ENCODE results near the gene SYNJ1. TPM values are rescaled to one million over a fixed set of nuclear protein-coding genes. Genes with fewer than 3 reads are reported as not detected.

SYNJ1 gene
- total and polyA plus RNA-seq, 2 experiments from 2014 or later, result 1.4 to 4.2 TPM

GRCh38 chr21:32726839-32727686 is 750 bp downstream of the SYNJ1 start (continued):
- TF ChIP-seq ZNF462 (CRISPR knock-in tag; IDR thresholded peaks at IDR 0.05) (no peak), EZH2phosphoT487 (IDR thresholded peaks at IDR 0.05; ENCODE audit: unreplicated experiment) (no peak), ZNF331 (CRISPR knock-in tag; IDR thresholded peaks at IDR 0.05; ENCODE audit: low read depth) (no peak), POLR2AphosphoS5 (IDR thresholded peaks at IDR 0.05; ENCODE audit: low read depth) (no peak)

- H3K4me2 ChIP-seq, result no peak overlapping the region
- no peaks in the 10 kb centered on the region for H3F3A ChIP-seq (replicated peaks; ENCODE audit: low read depth)
- Mint-ChIP-seq H3K27me3 (ENCODE audit: insufficient read depth, low read depth, poor library complexity) (no peaks in the 10 kb centered on the region), H3K4me1 (no peaks in the 10 kb centered on the region), H3K4me3 (no peak overlapping the region), H3K9me3 (no peaks in the 10 kb centered on the region), H3K27ac (no peak overlapping the region), H3K36me3 (ENCODE audit: low read depth) (no peaks in the 10 kb centered on the region)
- DNase-seq (ENCODE audit: low spot score), result no peak
- H2AFZ ChIP-seq, result no peak overlapping the region
- no peak overlapping the region for H3K27ac ChIP-seq (ENCODE audit: low read depth)
- H3K4me3 ChIP-seq, result no peak overlapping the region
- TF ChIP-seq CREB1 (CRISPR knock-in tag; IDR thresholded peaks at IDR 0.05; ENCODE audit: low read depth), result no peak
- TF ChIP-seq REST (IDR thresholded peaks at IDR 0.05; ENCODE audit: unreplicated experiment), result no peak
- TF ChIP-seq EZH2phosphoT487 (IDR thresholded peaks at IDR 0.05; ENCODE audit: unreplicated experiment), result no peak
- no peaks in the 10 kb centered on the region for H3K9me2 ChIP-seq (ENCODE audit: insufficient read depth)
- no peaks in the 10 kb centered on the region for H3K4me1 ChIP-seq (ENCODE audit: insufficient read depth)
- H3K27me3 ChIP-seq (ENCODE audit: insufficient read depth), result no peaks in the 10 kb centered on the region
- no peaks in the 10 kb centered on the region for H3K79me2 ChIP-seq (replicated peaks; ENCODE audit: insufficient read depth)
- H4K20me1 ChIP-seq (replicated peaks; ENCODE audit: insufficient read depth), result no peaks in the 10 kb centered on the region
- H3K36me3 ChIP-seq (ENCODE audit: insufficient read depth), result no peaks in the 10 kb centered on the region
- ATAC-seq, result no peak
Observed at GRCh38 chr21:32719085-32719484, 8.7 kb downstream of the SYNJ1 start.
